HG03571 (cell line): ENCODE measurements around the gene ZPLD1.
A peak's percentile ranks its signal among the peaks of the same experiment; 100 is the strongest.

Source experiments
- ATAC-seq: cut with Tn5 transposase; IDR thresholded peaks from one replicate; pipeline ENCODE4 v1.9.1; 2021; ENCODE audit not compliant: unreplicated experiment

ZPLD1 gene

GRCh38 chr3:102521246-102521645 lies 86.4 kb downstream of the ZPLD1 start:
- ATAC-seq: no peak

- peak; percentile 80 for ATAC-seq
These were observed 90.8 kb downstream of the ZPLD1 start for GRCh38 chr3:102525624-102526023.

- no peak for ATAC-seq
These were observed 92.0 kb downstream of the ZPLD1 start for GRCh38 chr3:102526865-102527264.

GRCh38 chr3:102528727-102529126 lies 93.9 kb downstream of the ZPLD1 start:
- ATAC-seq: no peak
